ENCODE measurements around the gene GLI1. TPM values are rescaled to one million over a fixed set of nuclear protein-coding genes. Genes with fewer than 3 reads are reported as not detected.

GLI1 gene
- polyA plus RNA-seq, 1 donor from 2014 or later = 0.18 TPM

DNA sequence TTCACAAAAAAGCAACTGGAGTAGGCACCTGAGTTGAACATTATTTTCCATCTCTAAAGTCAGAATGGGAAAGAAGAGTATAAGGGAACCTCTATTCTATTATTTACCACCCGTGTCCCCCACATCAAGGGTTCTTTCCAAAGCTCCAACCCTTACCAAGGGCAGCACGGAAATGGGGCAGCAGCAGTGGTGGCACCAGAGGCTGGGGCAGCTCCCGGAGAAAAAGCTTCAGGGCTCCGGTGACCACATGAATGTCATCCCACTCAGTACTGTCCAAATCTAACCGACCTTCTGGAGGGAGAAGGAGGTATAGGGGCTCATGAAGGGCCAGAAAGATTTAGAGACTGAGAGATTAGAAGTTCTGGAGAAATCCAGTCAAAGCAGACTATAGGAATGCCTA, 14.3 kb downstream of the GLI1 start:
- no peaks in the 10 kb centered on the region for H3K27me3 Mint-ChIP-seq
- H3K4me1 Mint-ChIP-seq = peaks cover 26 to 36% (median 26%) of the 10 kb centered on the region in 3 donors
- peak overlapping the region in 2 of 4 donors; percentile 31 to 60 for H3K4me3 Mint-ChIP-seq
- peaks cover 10% of the 10 kb centered on the region for H3K36me3 Mint-ChIP-seq
- peak overlapping the region in 2 of 3 donors; percentile 18 to 65 for H3K27ac Mint-ChIP-seq
- no peaks in the 10 kb centered on the region for H3K9me3 Mint-ChIP-seq

GRCh38 chr12:57474430-57474829, 14.8 kb downstream of the GLI1 start:
- peaks cover 27 to 38% (median 30%) of the 10 kb centered on the region in 3 donors for H3K4me1 Mint-ChIP-seq
- H3K27ac Mint-ChIP-seq = peak overlapping the region; percentile 18 to 65 (median 54)
- no peaks in the 10 kb centered on the region for H3K9me3 Mint-ChIP-seq
- H3K36me3 Mint-ChIP-seq = peaks cover 9% of the 10 kb centered on the region
- no peaks in the 10 kb centered on the region for H3K27me3 Mint-ChIP-seq
- peak overlapping the region in 3 of 4 donors; percentile 31 to 88 (median 60) for H3K4me3 Mint-ChIP-seq

GRCh38 chr12:57474862-57475261, 15.3 kb downstream of the GLI1 start:
- peak overlapping the region; percentile 46 to 67 (median 60) for H3K4me3 Mint-ChIP-seq
- H3K4me1 Mint-ChIP-seq = peaks cover 31 to 43% (median 35%) of the 10 kb centered on the region in 3 donors
- H3K27me3 Mint-ChIP-seq = no peaks in the 10 kb centered on the region
- H3K36me3 Mint-ChIP-seq = peaks cover 5% of the 10 kb centered on the region
- H3K9me3 Mint-ChIP-seq = no peaks in the 10 kb centered on the region
- peak overlapping the region in 2 of 3 donors; percentile 54 to 65 for H3K27ac Mint-ChIP-seq

DNA sequence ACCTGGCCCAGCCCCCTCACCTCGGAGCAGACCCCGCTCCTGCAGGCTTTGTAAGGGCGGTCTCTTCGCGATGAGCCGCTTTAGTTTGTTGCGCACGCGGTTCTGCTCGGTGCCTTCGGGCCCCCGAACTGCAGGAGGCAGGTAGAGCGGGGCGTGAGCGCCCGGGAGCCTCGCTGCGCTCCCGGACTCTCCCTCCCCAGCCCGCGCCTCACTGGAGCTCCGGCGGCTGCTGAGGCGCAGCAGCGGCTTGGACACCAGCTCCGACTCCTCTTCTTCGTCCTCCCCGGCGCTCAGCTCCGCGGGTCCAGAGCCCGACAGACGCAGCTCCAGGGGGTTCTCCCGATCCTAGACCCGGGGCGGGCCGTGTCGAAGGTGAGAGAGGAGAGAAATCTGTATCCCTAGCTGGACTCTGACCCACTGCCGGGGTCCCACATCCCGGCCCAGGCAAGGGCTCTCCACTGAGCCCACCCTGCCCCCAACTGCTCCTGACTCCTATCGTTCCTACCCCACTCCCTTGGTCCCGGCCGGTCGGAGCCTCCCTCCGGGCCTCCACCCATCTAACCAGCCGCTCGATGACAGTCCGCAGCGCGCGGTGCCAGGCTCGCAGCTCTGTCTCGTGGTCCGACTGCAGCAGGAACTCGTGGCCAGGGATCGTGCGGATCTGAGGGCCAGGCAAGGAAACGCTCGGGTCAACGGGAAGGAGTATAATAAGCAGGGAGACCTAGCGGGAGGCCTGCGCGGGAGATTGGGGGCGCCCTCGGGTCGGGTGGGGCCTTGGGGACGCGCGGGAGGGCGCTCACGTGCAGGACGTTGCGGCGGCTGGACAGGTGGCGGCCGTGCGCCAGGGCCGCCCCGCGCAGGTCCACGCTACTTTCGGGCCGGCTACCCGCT, 15.9 kb downstream of the GLI1 start:
- peaks cover 5% of the 10 kb centered on the region for H3K36me3 Mint-ChIP-seq
- H3K27me3 Mint-ChIP-seq = no peaks in the 10 kb centered on the region
- H3K27ac Mint-ChIP-seq = peak overlapping the region in 2 of 3 donors; percentile 96 to 99
- peaks cover 33 to 47% (median 41%) of the 10 kb centered on the region in 3 donors for H3K4me1 Mint-ChIP-seq
- H3K9me3 Mint-ChIP-seq = no peaks in the 10 kb centered on the region
- H3K4me3 Mint-ChIP-seq = peak overlapping the region; percentile 77 to 99 (median 92)

DNA sequence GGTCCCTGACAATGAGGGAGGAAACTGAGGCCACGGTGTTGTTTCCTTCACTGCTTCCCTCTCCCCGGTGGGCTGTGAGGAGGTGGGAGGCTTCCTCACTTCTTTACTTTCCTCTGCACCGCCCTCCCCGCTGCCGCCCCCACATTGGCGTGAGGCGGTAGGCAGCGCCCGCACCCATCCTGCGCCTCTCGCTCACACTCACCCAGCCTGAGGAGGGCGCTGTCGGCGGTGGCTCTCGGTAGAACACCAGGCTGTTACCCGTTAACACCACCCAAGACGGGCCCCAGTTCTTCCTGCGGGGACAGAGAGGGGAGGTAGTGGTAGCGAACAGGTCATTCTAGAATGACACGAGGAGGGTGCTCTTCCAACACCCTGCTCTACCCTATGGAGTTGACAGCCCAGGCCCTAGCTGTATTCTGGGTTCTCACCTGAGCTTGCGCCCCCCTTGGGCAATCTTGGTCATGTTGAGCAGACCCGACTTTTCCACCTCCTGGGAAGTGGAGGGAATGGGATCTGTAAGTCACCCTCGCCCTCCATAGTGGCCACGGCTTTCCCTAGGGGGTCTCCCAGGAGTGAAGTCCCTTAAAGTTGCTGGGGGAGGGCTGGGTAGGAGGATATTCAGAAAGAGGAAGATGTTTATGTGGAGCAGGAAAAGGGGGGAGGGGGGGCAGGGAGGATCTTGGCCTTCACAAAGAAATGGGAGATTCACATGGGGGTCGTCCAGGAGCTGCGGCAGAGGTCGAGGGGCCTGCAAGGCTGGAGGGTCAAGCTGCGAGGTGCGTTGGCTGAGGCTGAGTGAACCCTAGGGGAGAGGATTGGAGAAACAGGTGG, 16.8 kb downstream of the GLI1 start:
- H3K27ac Mint-ChIP-seq = peak overlapping the region; percentile 96 to 99 (median 97)
- H3K4me1 Mint-ChIP-seq = peaks cover 39 to 51% (median 47%) of the 10 kb centered on the region in 3 donors
- H3K27me3 Mint-ChIP-seq = no peaks in the 10 kb centered on the region
- peak overlapping the region; percentile 88 to 99 (median 98) for H3K4me3 Mint-ChIP-seq
- H3K9me3 Mint-ChIP-seq = no peaks in the 10 kb centered on the region
- H3K36me3 Mint-ChIP-seq = peaks cover 5% of the 10 kb centered on the region

DNA sequence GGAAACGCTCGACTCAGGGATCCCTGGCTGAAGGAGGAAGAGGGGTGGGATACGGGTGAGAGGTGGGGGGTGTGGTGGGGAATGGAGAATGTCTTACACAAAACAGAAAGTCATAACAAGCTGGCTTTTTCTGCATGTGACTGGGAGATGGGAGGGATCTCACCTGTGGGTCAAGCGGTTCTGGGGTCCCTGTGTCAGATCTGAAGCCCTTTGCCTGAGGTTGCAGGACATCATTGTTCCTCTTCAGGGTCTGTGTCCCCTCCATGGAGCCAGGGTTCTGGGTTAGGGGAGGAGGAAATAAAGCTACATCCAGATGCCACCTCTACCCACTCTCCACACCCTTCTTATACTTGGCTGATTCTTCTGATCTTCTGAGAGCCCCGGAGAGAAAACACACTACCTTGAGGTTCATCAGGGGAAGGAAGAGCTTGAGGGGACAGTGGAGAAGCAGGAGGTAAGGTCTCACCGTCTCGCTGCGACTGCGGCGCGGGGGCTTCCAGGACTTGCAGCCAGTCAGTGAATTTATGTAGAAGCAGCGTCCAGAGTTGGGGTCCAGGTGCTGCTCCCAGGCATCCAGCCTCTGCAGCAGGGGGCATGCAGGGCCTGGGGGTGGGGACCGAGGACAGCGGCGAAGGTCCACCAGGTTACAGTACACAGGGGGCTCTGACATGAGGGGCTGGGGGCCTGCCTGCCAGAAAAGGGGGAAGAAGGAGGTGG, 17.6 kb downstream of the GLI1 start:
- Mint-ChIP-seq H3K9me3 (no peaks in the 10 kb centered on the region), H3K4me1 (peaks cover 39 to 55% (median 52%) of the 10 kb centered on the region in 3 donors), H3K36me3 (peaks cover 10% of the 10 kb centered on the region), H3K4me3 (peak overlapping the region; percentile 88 to 99 (median 98)), H3K27me3 (no peaks in the 10 kb centered on the region), H3K27ac (peak overlapping the region; percentile 96 to 99 (median 97))

GRCh38 chr12:57477710-57478681, 18.4 kb downstream of the GLI1 start:
- peak overlapping the region; percentile 88 to 99 (median 98) for H3K4me3 Mint-ChIP-seq
- peaks cover 10% of the 10 kb centered on the region for H3K36me3 Mint-ChIP-seq
- peak overlapping the region; percentile 96 to 99 (median 97) for H3K27ac Mint-ChIP-seq
- no peaks in the 10 kb centered on the region for H3K9me3 Mint-ChIP-seq
- H3K27me3 Mint-ChIP-seq = no peaks in the 10 kb centered on the region
- H3K4me1 Mint-ChIP-seq = peaks cover 40 to 55% (median 54%) of the 10 kb centered on the region in 3 donors

- H3K4me3 Mint-ChIP-seq = peak overlapping the region; percentile 88 to 99 (median 98)
- no peaks in the 10 kb centered on the region for H3K9me3 Mint-ChIP-seq
- peaks cover 42 to 57% (median 52%) of the 10 kb centered on the region in 3 donors for H3K4me1 Mint-ChIP-seq
- no peaks in the 10 kb centered on the region for H3K27me3 Mint-ChIP-seq
- peak overlapping the region; percentile 96 to 99 (median 97) for H3K27ac Mint-ChIP-seq
- peaks cover 10% of the 10 kb centered on the region for H3K36me3 Mint-ChIP-seq
Observed at GRCh38 chr12:57479043-57479375, 19.4 kb downstream of the GLI1 start.

GRCh38 chr12:57479376-57480115, 20.0 kb downstream of the GLI1 start, which contains the start of gene ARHGAP9:
Gene ARHGAP9, minus strand, starts transcription at chr12:57479866. Its CDS starts 460 bp downstream, at chr12:57479406.
- Mint-ChIP-seq H3K4me3 (peak within 1 kb of the TSS; percentile 88 to 99 (median 98)), H3K4me1 (peaks cover 42 to 52% (median 51%) of the 10 kb centered on the region in 3 donors), H3K36me3 (peaks cover 8% of the 10 kb centered on the region)

DNA sequence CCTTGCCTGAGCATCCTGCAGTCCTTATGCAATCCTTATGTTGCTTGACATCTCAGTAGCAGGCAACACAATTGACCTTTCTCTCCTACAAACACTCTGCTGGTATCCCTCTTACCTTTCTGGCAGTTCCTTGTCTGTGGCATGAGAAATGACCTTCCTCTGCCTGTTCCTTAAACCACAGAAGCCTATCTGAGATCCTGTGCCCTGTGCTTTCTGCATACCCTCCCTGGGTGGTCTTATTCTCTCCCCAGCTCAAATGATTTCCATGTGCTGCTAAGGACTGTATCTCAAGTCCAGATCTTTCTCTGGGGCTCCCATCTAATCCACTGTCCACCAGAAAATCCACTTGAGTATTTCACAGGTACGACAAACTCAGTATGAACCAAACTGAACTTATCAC, 22.1 kb downstream of the GLI1 start:
- Mint-ChIP-seq H3K4me1 (peaks cover 38 to 43% (median 40%) of the 10 kb centered on the region in 3 donors), H3K27ac (peak overlapping the region; percentile 96 to 99 (median 97)), H3K27me3 (no peaks in the 10 kb centered on the region), H3K36me3 (peaks cover 8% of the 10 kb centered on the region), H3K4me3 (peak overlapping the region in 2 of 4 donors; percentile 44 to 88), H3K9me3 (no peaks in the 10 kb centered on the region)

More at GRCh38 chr12:57479376-57480115, 20.0 kb downstream of the GLI1 start, which contains the start of gene ARHGAP9:
- Mint-ChIP-seq H3K27me3 (no peaks in the 10 kb centered on the region), H3K9me3 (no peaks in the 10 kb centered on the region), H3K27ac (peak within 1 kb of the TSS; percentile 96 to 99 (median 97))

GRCh38 chr12:57483466-57483865, 23.9 kb downstream of the GLI1 start:
- no peaks in the 10 kb centered on the region for H3K9me3 Mint-ChIP-seq
- peak overlapping the region in 1 of 4 donors; percentile 85 for H3K4me3 Mint-ChIP-seq
- H3K36me3 Mint-ChIP-seq = peaks cover 4% of the 10 kb centered on the region
- peak overlapping the region in 2 of 3 donors; percentile 14 to 81 for H3K27ac Mint-ChIP-seq
- H3K4me1 Mint-ChIP-seq = peaks cover 31 to 42% (median 33%) of the 10 kb centered on the region in 3 donors
- H3K27me3 Mint-ChIP-seq = no peaks in the 10 kb centered on the region

GRCh38 chr12:57485695-57486094, 26.1 kb downstream of the GLI1 start:
- peak overlapping the region in 1 of 4 donors; percentile 69 for H3K4me3 Mint-ChIP-seq

More at GRCh38 chr12:57485695-57486094, 26.1 kb downstream of the GLI1 start:
- Mint-ChIP-seq H3K27ac (peak overlapping the region in 2 of 3 donors; percentile 31 to 44), H3K36me3 (peaks cover 4% of the 10 kb centered on the region), H3K4me1 (peaks cover 23 to 37% (median 28%) of the 10 kb centered on the region in 3 donors), H3K27me3 (no peaks in the 10 kb centered on the region), H3K9me3 (no peaks in the 10 kb centered on the region)

Measured in IgD-negative memory B cell (primary cell).